Measurements from ENCODE around the gene PHETA1. TPM values are rescaled to one million over a fixed set of nuclear protein-coding genes. Genes with fewer than 3 reads are reported as not detected.

PHETA1 gene
- polyA plus RNA-seq, 1 donor from 2014 or later, result 25.4 TPM

DNA sequence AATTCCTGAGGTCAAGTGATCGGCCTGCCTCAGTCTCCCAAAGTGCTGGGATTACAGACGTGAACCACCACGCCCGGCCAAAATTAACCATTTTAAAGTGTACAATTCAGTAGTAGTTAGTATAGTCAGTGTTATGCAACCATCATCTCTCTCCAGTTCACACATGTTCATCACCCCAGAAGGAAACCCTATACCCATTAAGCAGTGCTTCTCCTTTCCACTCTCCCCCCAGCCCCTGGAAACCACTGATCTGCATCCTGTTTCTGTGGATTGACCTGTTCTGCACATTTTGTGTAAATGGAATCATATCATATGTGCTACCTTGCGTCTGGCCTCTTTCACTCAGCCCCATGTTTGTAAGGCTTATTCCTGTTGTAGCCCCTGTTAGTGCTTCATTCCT is 52.2 kb downstream of the PHETA1 start:
- no peak overlapping the region for H3K4me2 ChIP-seq (ENCODE audit: low read length)
- no peaks in the 10 kb centered on the region for H3K27me3 ChIP-seq (ENCODE audit: insufficient read depth, low read depth, low read length)
- no peaks in the 10 kb centered on the region for H3K9me3 ChIP-seq (ENCODE audit: low read length)
- no peak overlapping the region for H2AFZ ChIP-seq (ENCODE audit: low read depth, low read length)
- no peaks in the 10 kb centered on the region for H3F3A ChIP-seq (ENCODE audit: insufficient read depth, low read length, poor library complexity, severe bottlenecking)
- H4K20me1 ChIP-seq (ENCODE audit: insufficient read depth), result no peaks in the 10 kb centered on the region
- H3K9ac ChIP-seq (ENCODE audit: low read length), result no peak overlapping the region
- TF ChIP-seq SMC3 (conservative IDR thresholded peaks at IDR 0.05; ENCODE audit: poor library complexity), result no peak
- no peak for TF ChIP-seq RAD21 (conservative IDR thresholded peaks at IDR 0.05)
- TF ChIP-seq, protein P1, sequence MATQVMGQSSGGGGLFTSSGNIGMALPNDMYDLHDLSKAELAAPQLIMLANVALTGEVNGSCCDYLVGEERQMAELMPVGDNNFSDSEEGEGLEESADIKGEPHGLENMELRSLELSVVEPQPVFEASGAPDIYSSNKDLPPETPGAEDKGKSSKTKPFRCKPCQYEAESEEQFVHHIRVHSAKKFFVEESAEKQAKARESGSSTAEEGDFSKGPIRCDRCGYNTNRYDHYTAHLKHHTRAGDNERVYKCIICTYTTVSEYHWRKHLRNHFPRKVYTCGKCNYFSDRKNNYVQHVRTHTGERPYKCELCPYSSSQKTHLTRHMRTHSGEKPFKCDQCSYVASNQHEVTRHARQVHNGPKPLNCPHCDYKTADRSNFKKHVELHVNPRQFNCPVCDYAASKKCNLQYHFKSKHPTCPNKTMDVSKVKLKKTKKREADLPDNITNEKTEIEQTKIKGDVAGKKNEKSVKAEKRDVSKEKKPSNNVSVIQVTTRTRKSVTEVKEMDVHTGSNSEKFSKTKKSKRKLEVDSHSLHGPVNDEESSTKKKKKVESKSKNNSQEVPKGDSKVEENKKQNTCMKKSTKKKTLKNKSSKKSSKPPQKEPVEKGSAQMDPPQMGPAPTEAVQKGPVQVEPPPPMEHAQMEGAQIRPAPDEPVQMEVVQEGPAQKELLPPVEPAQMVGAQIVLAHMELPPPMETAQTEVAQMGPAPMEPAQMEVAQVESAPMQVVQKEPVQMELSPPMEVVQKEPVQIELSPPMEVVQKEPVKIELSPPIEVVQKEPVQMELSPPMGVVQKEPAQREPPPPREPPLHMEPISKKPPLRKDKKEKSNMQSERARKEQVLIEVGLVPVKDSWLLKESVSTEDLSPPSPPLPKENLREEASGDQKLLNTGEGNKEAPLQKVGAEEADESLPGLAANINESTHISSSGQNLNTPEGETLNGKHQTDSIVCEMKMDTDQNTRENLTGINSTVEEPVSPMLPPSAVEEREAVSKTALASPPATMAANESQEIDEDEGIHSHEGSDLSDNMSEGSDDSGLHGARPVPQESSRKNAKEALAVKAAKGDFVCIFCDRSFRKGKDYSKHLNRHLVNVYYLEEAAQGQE (IDR thresholded peaks at IDR 0.05; ENCODE audit: borderline replicate concordance), result no peak
- no peak for TF ChIP-seq POLR2AphosphoS5 (IDR thresholded peaks at IDR 0.05)
- TF ChIP-seq TAF1 (IDR thresholded peaks at IDR 0.05; ENCODE audit: low read depth), result no peak
- TF ChIP-seq EP300 (conservative IDR thresholded peaks at IDR 0.05; ENCODE audit: poor library complexity, severe bottlenecking), result no peak
- TF ChIP-seq EZH2 (IDR thresholded peaks at IDR 0.05; ENCODE audit: borderline replicate concordance, insufficient read depth, low read length, poor library complexity, severe bottlenecking), result no peak
- TF ChIP-seq CTCF (IDR thresholded peaks at IDR 0.05; ENCODE audit: poor library complexity, severe bottlenecking), result no peak
- no peak for TF ChIP-seq MXI1 (conservative IDR thresholded peaks at IDR 0.05; ENCODE audit: poor library complexity, severe bottlenecking)
- no peak overlapping the region for H3K4me3 ChIP-seq (ENCODE audit: low read length)
- no peak overlapping the region for H3K27ac ChIP-seq (ENCODE audit: low read length)
- no peaks in the 10 kb centered on the region for H3K79me2 ChIP-seq (replicated peaks; ENCODE audit: insufficient read depth, low read length)
- H3K9me2 ChIP-seq (ENCODE audit: insufficient read depth, low read length), result no peaks in the 10 kb centered on the region
- H3K36me3 ChIP-seq (ENCODE audit: insufficient read depth, low read length), result no peaks in the 10 kb centered on the region

GRCh38 chr12:111314953-111315539 is 53.8 kb downstream of the PHETA1 start:
- H3K4me3 ChIP-seq (ENCODE audit: low read length), result no peak overlapping the region
- no peaks in the 10 kb centered on the region for H3K79me2 ChIP-seq (replicated peaks; ENCODE audit: insufficient read depth, low read length)
- no peak overlapping the region for H2AFZ ChIP-seq (ENCODE audit: low read depth, low read length)
- H3K36me3 ChIP-seq (ENCODE audit: insufficient read depth, low read length), result no peaks in the 10 kb centered on the region
- H3K9me3 ChIP-seq (ENCODE audit: low read length), result no peaks in the 10 kb centered on the region
- H3K27me3 ChIP-seq (ENCODE audit: insufficient read depth, low read depth, low read length), result no peaks in the 10 kb centered on the region
- no peak for TF ChIP-seq RAD21 (conservative IDR thresholded peaks at IDR 0.05)
- TF ChIP-seq, protein P1 (IDR thresholded peaks at IDR 0.05; ENCODE audit: borderline replicate concordance), result no peak
- TF ChIP-seq CTCF (IDR thresholded peaks at IDR 0.05; ENCODE audit: poor library complexity, severe bottlenecking), result no peak
- no peak for TF ChIP-seq EP300 (conservative IDR thresholded peaks at IDR 0.05; ENCODE audit: poor library complexity, severe bottlenecking)
- TF ChIP-seq MXI1 (conservative IDR thresholded peaks at IDR 0.05; ENCODE audit: poor library complexity, severe bottlenecking), result no peak
- no peak for TF ChIP-seq POLR2AphosphoS5 (IDR thresholded peaks at IDR 0.05)
- TF ChIP-seq EZH2 (IDR thresholded peaks at IDR 0.05; ENCODE audit: borderline replicate concordance, insufficient read depth, low read length, poor library complexity, severe bottlenecking), result no peak
- TF ChIP-seq SMC3 (conservative IDR thresholded peaks at IDR 0.05; ENCODE audit: poor library complexity), result no peak
- no peak for TF ChIP-seq TAF1 (IDR thresholded peaks at IDR 0.05; ENCODE audit: low read depth)
- no peak overlapping the region for H3K9ac ChIP-seq (ENCODE audit: low read length)
- H3K27ac ChIP-seq (ENCODE audit: low read length), result no peak overlapping the region
- H4K20me1 ChIP-seq (ENCODE audit: insufficient read depth), result no peaks in the 10 kb centered on the region
- H3F3A ChIP-seq (ENCODE audit: insufficient read depth, low read length, poor library complexity, severe bottlenecking), result no peaks in the 10 kb centered on the region
- H3K9me2 ChIP-seq (ENCODE audit: insufficient read depth, low read length), result no peaks in the 10 kb centered on the region
- no peak overlapping the region for H3K4me2 ChIP-seq (ENCODE audit: low read length)
